GM23248 (cell line): Measurements from ENCODE around the gene DPF1. TPM values are rescaled to one million over a fixed set of nuclear protein-coding genes. Genes with fewer than 3 reads are reported as not detected.

Experiments
- DNase-seq: peaks from one replicate; pipeline ENCODE4 v3.0.0-alpha.2; 2015
- H2AFZ ChIP-seq: fragments of 200-600 bp; sonication (generic); 2 replicates; pipeline ENCODE4 v1.6.1; 2016; ENCODE audit warnings: antibody characterized with exemption
- H3F3A ChIP-seq: fragments of 200-600 bp; sonication (generic); 2 replicates; pipeline ENCODE4 v1.6.1; 2016; ENCODE audit warnings: mild to moderate bottlenecking, antibody characterized with exemption, mixed run types; ENCODE audit not compliant: insufficient read depth
- H3K27ac ChIP-seq: fragments of 200-600 bp; sonication (generic); 2 replicates; pipeline ENCODE4 v1.5.1; 2016; ENCODE audit warnings: mild to moderate bottlenecking
- H3K27me3 ChIP-seq: fragments of 200-600 bp; sonication (generic); replicated peaks from 2 replicates; pipeline ENCODE4 v1.6.1; 2016; ENCODE audit warnings: mild to moderate bottlenecking; ENCODE audit not compliant: insufficient read depth
- H3K36me3 ChIP-seq: fragments of 200-600 bp; sonication (generic); 2 replicates; pipeline ENCODE4 v1.6.1; 2016; ENCODE audit warnings: low read depth, mild to moderate bottlenecking
- H3K4me1 ChIP-seq: fragments of 200-600 bp; sonication (generic); 2 replicates; pipeline ENCODE4 v1.6.1; 2016; ENCODE audit warnings: mild to moderate bottlenecking; ENCODE audit not compliant: insufficient read depth
- H3K4me2 ChIP-seq: fragments of 200-600 bp; sonication (generic); one replicate; pipeline ENCODE4 v1.6.1; 2016; ENCODE audit warnings: mild to moderate bottlenecking; ENCODE audit not compliant: unreplicated experiment
- H3K4me3 ChIP-seq: fragments of 200-600 bp; sonication (generic); 2 replicates; pipeline ENCODE4 v1.5.1; 2016; ENCODE audit warnings: mild to moderate bottlenecking
- H3K79me2 ChIP-seq: fragments of 200-600 bp; sonication (generic); 2 replicates; pipeline ENCODE4 v1.6.1; 2016; ENCODE audit warnings: mild to moderate bottlenecking; ENCODE audit not compliant: insufficient read depth
- H3K9ac ChIP-seq: fragments of 200-600 bp; sonication (generic); 2 replicates; pipeline ENCODE4 v1.6.1; 2016; ENCODE audit warnings: mild to moderate bottlenecking
- H3K9me2 ChIP-seq: fragments of 200-600 bp; sonication (generic); 2 replicates; pipeline ENCODE4 v1.6.1; 2016; ENCODE audit warnings: mixed run types, mild to moderate bottlenecking, moderate library complexity; ENCODE audit not compliant: insufficient read depth
- H3K9me3 ChIP-seq: fragments of 200-600 bp; sonication (generic); one replicate; pipeline ENCODE4 v1.6.1; 2017; ENCODE audit warnings: low read depth
- H4K20me1 ChIP-seq: fragments of 200-600 bp; sonication (generic); 2 replicates; pipeline ENCODE4 v1.6.0; 2016; ENCODE audit not compliant: insufficient read depth
- EZH2 ChIP-seq: fragments of 200-600 bp; sonication (generic); IDR thresholded peaks from 2 replicates; pipeline ENCODE4 v1.6.1; 2018; ENCODE audit warnings: antibody characterized with exemption, mild to moderate bottlenecking; ENCODE audit not compliant: insufficient read depth, poor library complexity, severe bottlenecking
- EZH2phosphoT487 ChIP-seq: fragments of 200-600 bp; sonication (generic); IDR thresholded peaks from 2 replicates; pipeline ENCODE4 v1.6.1; 2018; ENCODE audit warnings: antibody characterized with exemption, moderate library complexity, mild to moderate bottlenecking, low read depth; ENCODE audit not compliant: insufficient read depth
- WGBS, 2 experiments: methylation state at CpG; one replicate each; pipeline ENCODE4 v1.1.6; 2015 to 2017; ENCODE audit warnings: low lambda C conversion rate in 2 of 2, low coverage in 1 of 2; ENCODE audit errors: missing lambda C conversion rate in 2 of 2; 5-methylcytosine and 5-hydroxymethylcytosine counted together
- in situ Hi-C: fragments of 300-500 bp; cut with MboI; formaldehyde crosslinking; loops from 2 replicates; pipeline ENCODE4 v1.15.0; 2020
- polyA plus RNA-seq: library from polyadenylated mRNA; unstranded; fragments of >200 nt; fragmentation: Nextera tagmentation; extraction: Ambion mirVana; gene quantifications from 2 replicates; pipeline ENCODE4 v1.2.1, GENCODE V29; 2016
- total RNA-seq: library from RNA; depleted of rRNA; stranded (reverse); fragments of >200 nt; shearing (Covaris generic); gene quantifications from 2 replicates; pipeline ENCODE4 v1.2.3, GENCODE V29; 2014

The DPF1 gene
- total and polyA plus RNA-seq, 2 experiments from 2014 or later: 1.5 to 5.2 TPM

- no peak overlapping the region for H3K9ac ChIP-seq
Observed at GRCh38 chr19:38196948-38197656, 26.9 kb downstream of the DPF1 start.

GRCh38 chr19:38196245-38196837 is 27.7 kb downstream of the DPF1 start:
- Histone ChIP-seq H3K4me3 (no peak overlapping the region), H3K27ac (no peak overlapping the region), H3K9me2 (no peaks in the 10 kb centered on the region), H3K79me2 (no peaks in the 10 kb centered on the region), H3F3A (no peaks in the 10 kb centered on the region), H3K27me3 (no peaks in the 10 kb centered on the region), H2AFZ (no peak overlapping the region), H3K4me2 (no peak overlapping the region), H3K4me1 (no peaks in the 10 kb centered on the region), H3K9ac (no peak overlapping the region), H3K36me3 (no peaks in the 10 kb centered on the region), H4K20me1 (no peaks in the 10 kb centered on the region), H3K9me3 (no peaks in the 10 kb centered on the region)
- 90 to 91% methylated on average over 12 to 13 of the region's 13 CpGs for WGBS, 2 experiments
- no peak for DNase-seq
- TF ChIP-seq EZH2 (no peak), EZH2phosphoT487 (no peak)
- in situ Hi-C loops: no loop called here

More at GRCh38 chr19:38196948-38197656, 26.9 kb downstream of the DPF1 start:
- TF ChIP-seq EZH2phosphoT487 (no peak), EZH2 (no peak)
- H3K4me3 ChIP-seq: no peak overlapping the region
- no peaks in the 10 kb centered on the region for H3K4me1 ChIP-seq
- no peaks in the 10 kb centered on the region for H3F3A ChIP-seq
- H2AFZ ChIP-seq: no peak overlapping the region
- no peaks in the 10 kb centered on the region for H3K36me3 ChIP-seq
- H3K27me3 ChIP-seq: no peaks in the 10 kb centered on the region
- no peak overlapping the region for H3K4me2 ChIP-seq
- in situ Hi-C loops: no loop called here
- no peaks in the 10 kb centered on the region for H3K9me3 ChIP-seq
- H3K9me2 ChIP-seq: no peaks in the 10 kb centered on the region
- H4K20me1 ChIP-seq: no peaks in the 10 kb centered on the region
- H3K27ac ChIP-seq: no peak overlapping the region
- WGBS, 2 experiments: 93 to 94% methylated on average over 22 to 23 of the region's 23 CpGs
- no peak for DNase-seq
- H3K79me2 ChIP-seq: no peaks in the 10 kb centered on the region

- Histone ChIP-seq H3K9me2 (no peaks in the 10 kb centered on the region), H3K4me1 (no peaks in the 10 kb centered on the region), H3K36me3 (no peaks in the 10 kb centered on the region), H3K9ac (no peak overlapping the region), H3K4me3 (no peak overlapping the region), H3K27me3 (no peaks in the 10 kb centered on the region), H3F3A (no peaks in the 10 kb centered on the region), H3K4me2 (no peak overlapping the region), H3K9me3 (no peaks in the 10 kb centered on the region), H3K79me2 (no peaks in the 10 kb centered on the region), H4K20me1 (no peaks in the 10 kb centered on the region), H2AFZ (no peak overlapping the region), H3K27ac (no peak overlapping the region)
- no peak for TF ChIP-seq EZH2phosphoT487
- no peak for TF ChIP-seq EZH2
- no peak for DNase-seq
- in situ Hi-C loops: no loop called here
- 86 to 97% methylated on average over 9 to 10 of the region's 10 CpGs for WGBS, 2 experiments
Observed at GRCh38 chr19:38195237-38195636, 28.8 kb downstream of the DPF1 start.

- Histone ChIP-seq H3K36me3 (no peaks in the 10 kb centered on the region), H3K9ac (no peak overlapping the region), H3K4me1 (no peaks in the 10 kb centered on the region), H4K20me1 (no peaks in the 10 kb centered on the region), H3F3A (no peaks in the 10 kb centered on the region), H2AFZ (no peak overlapping the region), H3K79me2 (no peaks in the 10 kb centered on the region), H3K27me3 (no peaks in the 10 kb centered on the region), H3K9me2 (no peaks in the 10 kb centered on the region), H3K4me3 (no peak overlapping the region), H3K4me2 (no peak overlapping the region), H3K9me3 (no peaks in the 10 kb centered on the region), H3K27ac (no peak overlapping the region)
- in situ Hi-C loops: no loop called here
- DNase-seq: no peak
- TF ChIP-seq EZH2: no peak
- no peak for TF ChIP-seq EZH2phosphoT487
- 89 to 92% methylated on average over 13 of the region's 13 CpGs for WGBS, 2 experiments
Observed at GRCh38 chr19:38194061-38194701, 29.8 kb downstream of the DPF1 start.
